HG03045 (cell line): ENCODE measurements around the gene OR10A4.
"Not testable (repeated sequence)": the region's sequence is repeated elsewhere in the genome, so short reads cannot be mapped to it uniquely, and the experiment has no call there.

Experiments used
- ATAC-seq: cut with Tn5 transposase; IDR thresholded peaks from one replicate; pipeline ENCODE4 v1.9.1; 2021; ENCODE audit warnings: mild to moderate bottlenecking, moderate library complexity; ENCODE audit not compliant: unreplicated experiment

OR10A4 gene

GRCh38 chr11:6895010-6895409 is 18.6 kb downstream of the OR10A4 start:
- peak; percentile 82 for ATAC-seq

- ATAC-seq: no peak
These were observed 22.5 kb downstream of the OR10A4 start for GRCh38 chr11:6898911-6899310.

GRCh38 chr11:6900327-6900999 is 24.0 kb downstream of the OR10A4 start:
- no peak for ATAC-seq

GRCh38 chr11:6904804-6905203 is 28.4 kb downstream of the OR10A4 start:
- not testable (repeated sequence) for ATAC-seq

GRCh38 chr11:6911378-6911777 is 35.0 kb downstream of the OR10A4 start:
- no peak for ATAC-seq

GRCh38 chr11:6911948-6912347 is 35.5 kb downstream of the OR10A4 start:
- no peak for ATAC-seq

GRCh38 chr11:6919698-6920097 is 43.3 kb downstream of the OR10A4 start:
- no peak for ATAC-seq

GRCh38 chr11:6920702-6921101 is 44.3 kb downstream of the OR10A4 start, which contains the start of gene OR2D3:
OR2D3 (plus strand) TSS chr11:6921002; CDS start chr11:6921002, 0 bp downstream.
- ATAC-seq: no peak

GRCh38 chr11:6925007-6925577 is 48.7 kb downstream of the OR10A4 start:
- ATAC-seq: no peak

GRCh38 chr11:6925636-6926207 is 49.3 kb downstream of the OR10A4 start:
- no peak for ATAC-seq

GRCh38 chr11:6926208-6927029 is 50.0 kb downstream of the OR10A4 start, which contains the start of gene ZNF215:
ZNF215 (plus strand) TSS chr11:6926426; CDS start chr11:6932273, 5,847 bp downstream.
- peak; percentile 81 for ATAC-seq

GRCh38 chr11:6927030-6927617 is 50.7 kb downstream of the OR10A4 start:
- peak; percentile 57 for ATAC-seq
